Embryonic facial prominence (tissue), 1 donor: Measurements from ENCODE around the gene GMDS.

Experiments used
- DNase-seq: peaks from one replicate; pipeline ENCODE4 v3.0.0-alpha.2; 2016; ENCODE audit errors: extremely low spot score

The GMDS gene

GRCh38 chr6:2101213-2101612 lies 144.2 kb downstream of the GMDS start:
- DNase-seq, result no peak

- DNase-seq, result no peak
These were observed 145.5 kb downstream of the GMDS start for GRCh38 chr6:2099870-2100269.

- DNase-seq, result no peak
These were observed 147.9 kb downstream of the GMDS start for GRCh38 chr6:2097464-2097863.

- no peak for DNase-seq
These were observed 150.8 kb downstream of the GMDS start for GRCh38 chr6:2094642-2095041.

- no peak for DNase-seq
These were observed 159.0 kb downstream of the GMDS start for GRCh38 chr6:2086326-2086965.

- no peak for DNase-seq
These were observed 159.7 kb downstream of the GMDS start for GRCh38 chr6:2085657-2086056.

- no peak for DNase-seq
These were observed 164.0 kb downstream of the GMDS start for GRCh38 chr6:2081155-2082138.

GRCh38 chr6:2078888-2079287 lies 166.5 kb downstream of the GMDS start:
- no peak for DNase-seq

- no peak for DNase-seq
These were observed 167.6 kb downstream of the GMDS start for GRCh38 chr6:2077826-2078225.

- DNase-seq, result no peak
These were observed 171.9 kb downstream of the GMDS start for GRCh38 chr6:2073476-2073875.

GRCh38 chr6:2072453-2072852 lies 173.0 kb downstream of the GMDS start:
- no peak for DNase-seq

- no peak for DNase-seq
These were observed 181.9 kb downstream of the GMDS start for GRCh38 chr6:2063547-2063946.

- no peak for DNase-seq
These were observed 183.5 kb downstream of the GMDS start for GRCh38 chr6:2061880-2062279.

- DNase-seq, result no peak
These were observed 189.5 kb downstream of the GMDS start for GRCh38 chr6:2055911-2056310.

- no peak for DNase-seq
These were observed 190.3 kb downstream of the GMDS start for GRCh38 chr6:2055143-2055542.

GRCh38 chr6:2054516-2055067 lies 190.8 kb downstream of the GMDS start:
- no peak for DNase-seq

GRCh38 chr6:2053691-2054090 lies 191.7 kb downstream of the GMDS start:
- DNase-seq, result no peak

- no peak for DNase-seq
These were observed 197.6 kb downstream of the GMDS start for GRCh38 chr6:2047855-2048254.

GRCh38 chr6:2044192-2044591 lies 201.2 kb downstream of the GMDS start:
- DNase-seq, result no peak

GRCh38 chr6:2042956-2043648 lies 202.3 kb downstream of the GMDS start:
- no peak for DNase-seq

GRCh38 chr6:2038092-2038491 lies 207.3 kb downstream of the GMDS start:
- DNase-seq, result no peak

GRCh38 chr6:2037237-2037926 lies 208.0 kb downstream of the GMDS start:
- DNase-seq, result no peak
